GM21529 (cell line): ENCODE data around the gene ZBTB7A.
A peak's percentile ranks its signal among the peaks of the same experiment; 100 is the strongest.

Experiments used
- ATAC-seq: cut with Tn5 transposase; IDR thresholded peaks from one replicate; pipeline ENCODE4 v1.9.1; 2021; ENCODE audit not compliant: unreplicated experiment

Gene ZBTB7A

GRCh38 chr19:4069331-4069959, 2.7 kb upstream of the ZBTB7A start:
- no peak for ATAC-seq

DNA sequence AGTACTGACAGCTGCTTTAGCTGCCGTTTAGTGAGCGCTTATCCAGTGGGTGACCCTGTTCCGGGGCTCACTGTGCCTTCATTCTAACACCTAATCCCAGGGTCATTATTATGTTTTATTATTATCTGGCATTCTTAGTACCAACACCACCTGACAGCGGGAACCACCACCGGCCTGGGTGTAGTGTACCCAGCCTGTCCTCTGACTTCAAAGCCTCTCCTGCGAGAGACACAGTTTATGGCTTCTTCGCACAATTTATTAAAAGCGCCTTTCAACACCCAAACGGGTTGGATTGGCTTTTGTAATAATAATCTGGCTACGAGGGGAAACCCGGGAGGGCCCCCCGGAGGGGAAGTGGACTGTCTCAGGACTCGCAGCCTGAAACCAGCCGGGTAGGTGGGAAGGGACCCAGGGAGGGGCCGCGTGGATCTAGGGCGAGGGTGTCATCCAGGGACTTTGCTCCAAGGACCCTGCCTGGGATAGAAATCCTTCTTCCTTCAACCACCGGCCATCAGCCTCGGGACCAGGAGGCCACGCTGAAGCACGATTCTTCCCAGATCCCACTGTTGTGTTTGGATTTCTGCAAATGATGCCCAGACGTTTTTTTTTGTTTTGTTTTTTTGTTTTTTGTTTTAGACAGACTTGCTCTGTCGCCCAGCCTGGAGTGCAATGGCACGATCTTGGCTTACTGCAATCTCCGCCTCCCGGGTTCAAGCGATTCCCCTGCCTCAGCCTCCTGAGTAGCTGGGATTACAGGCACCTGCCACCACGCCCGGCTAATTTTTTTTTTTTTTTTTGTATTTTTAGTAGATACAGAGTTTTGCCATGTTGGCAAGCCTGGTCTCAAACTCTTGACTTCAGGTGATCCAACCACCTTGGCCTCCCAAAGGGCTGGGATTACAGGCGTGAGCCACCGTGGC, 1.6 kb upstream of the ZBTB7A start:
- no peak for ATAC-seq

GRCh38 chr19:4067396-4068046, 822 bp upstream of the ZBTB7A start:
- no peak for ATAC-seq

- ATAC-seq = no peak
Observed at GRCh38 chr19:4066176-4066606, 508 bp downstream of the ZBTB7A start.

DNA sequence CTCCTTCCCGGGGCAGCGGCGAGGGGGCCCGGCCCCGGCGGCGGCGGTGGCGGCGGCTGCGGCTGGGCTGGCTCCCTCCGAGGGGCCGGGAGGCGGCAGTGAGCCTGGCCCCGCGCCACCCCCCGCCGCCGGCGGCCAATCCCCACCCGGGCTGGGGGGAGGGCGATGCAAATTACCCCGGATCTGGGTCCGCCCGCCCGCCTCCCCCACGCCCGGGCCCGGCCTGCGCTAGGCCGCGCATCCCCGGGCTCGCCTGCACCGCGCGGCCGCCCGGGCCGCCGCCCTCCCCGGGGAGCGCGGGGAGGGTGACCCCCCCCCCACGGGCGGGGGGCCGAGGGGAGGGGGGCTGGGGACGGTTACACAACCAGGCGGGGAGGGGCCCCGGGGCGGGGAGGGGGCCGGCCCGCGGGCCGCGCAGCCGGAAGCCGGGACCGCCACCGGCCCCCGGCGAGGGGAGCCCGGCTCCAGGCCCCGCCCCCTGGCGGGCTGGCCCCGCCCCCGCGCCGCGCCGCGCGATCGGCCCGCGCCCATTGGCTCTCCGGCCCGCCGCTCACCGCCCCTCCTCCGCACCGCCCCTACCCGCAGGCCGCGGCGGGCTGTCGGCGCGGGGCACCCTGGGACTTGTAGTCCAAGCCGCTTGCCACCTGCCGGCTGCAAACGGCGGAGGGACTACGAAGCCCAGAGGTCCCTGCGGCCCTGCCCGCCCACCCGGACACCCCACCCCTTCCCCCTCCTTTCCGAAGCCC, 1.1 kb downstream of the ZBTB7A start:
- peak; percentile 63 for ATAC-seq

- peak; percentile 1 for ATAC-seq
Observed at GRCh38 chr19:4064496-4065260, 2.0 kb downstream of the ZBTB7A start.

DNA sequence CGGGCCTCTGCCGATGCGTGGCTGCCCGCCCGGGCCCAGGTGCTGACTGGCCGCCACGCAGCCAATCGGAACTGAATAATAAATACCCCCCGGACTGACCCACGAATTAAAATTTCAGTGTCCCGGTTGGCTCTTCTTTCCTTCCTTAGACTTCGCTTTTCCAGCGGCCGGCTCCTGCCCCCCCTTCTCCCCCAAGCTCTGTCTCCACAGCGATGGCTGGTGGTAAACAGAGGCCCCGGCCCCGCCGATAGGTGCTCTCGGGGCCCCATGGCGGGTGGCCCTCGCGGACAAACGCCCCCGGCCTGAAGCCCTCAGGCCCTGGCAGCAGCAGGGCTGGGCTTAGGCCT, 2.6 kb downstream of the ZBTB7A start:
- no peak for ATAC-seq

GRCh38 chr19:4063369-4064148, 3.1 kb downstream of the ZBTB7A start:
- ATAC-seq = no peak

DNA sequence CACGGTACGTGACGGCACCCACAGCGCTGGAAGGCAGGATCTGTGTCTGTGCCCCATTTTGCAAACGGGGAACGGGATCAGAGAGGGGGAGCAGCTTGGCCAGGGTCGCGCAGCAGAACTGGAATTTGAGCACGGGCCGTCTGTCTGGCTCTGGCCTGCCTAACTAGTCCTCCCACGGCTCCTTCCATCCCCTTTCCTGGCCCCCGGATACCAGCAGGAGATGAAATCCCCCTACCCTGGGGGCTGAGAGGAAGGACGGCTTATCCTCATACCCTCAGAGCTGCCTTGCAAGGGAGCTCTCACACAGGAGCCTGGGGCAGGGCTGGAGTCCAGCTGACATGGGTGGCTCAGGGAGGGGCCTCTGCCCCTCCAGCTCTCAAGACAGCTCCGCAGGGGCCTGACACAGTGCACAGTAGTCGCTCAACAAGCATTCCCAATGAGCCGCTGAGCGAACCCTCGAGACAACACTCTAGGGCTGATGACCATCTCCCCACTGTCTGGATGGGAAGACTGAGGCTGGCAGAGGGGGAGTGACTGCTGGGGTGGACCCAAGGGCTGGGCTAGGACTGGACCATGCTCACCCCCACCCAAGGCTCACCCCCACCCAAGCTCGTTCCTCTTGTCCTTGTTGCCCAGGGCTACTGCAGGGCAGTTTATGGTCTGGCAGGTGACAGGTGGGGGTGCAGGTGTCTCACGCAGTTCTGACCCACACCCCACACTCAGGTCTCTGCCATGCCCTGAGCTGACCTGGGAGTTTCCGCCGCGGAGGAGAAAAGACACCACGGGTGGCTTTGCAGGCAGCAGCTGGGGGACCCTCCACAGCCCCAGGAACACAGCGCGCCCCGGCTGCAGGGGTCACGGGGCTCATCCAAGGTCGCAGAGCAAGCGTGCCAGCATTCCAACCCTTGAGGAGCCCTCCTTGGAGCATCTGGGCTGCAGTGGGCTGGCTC, 4.0 kb downstream of the ZBTB7A start:
- ATAC-seq = no peak

- ATAC-seq = no peak
Observed at GRCh38 chr19:4061683-4062418, 4.8 kb downstream of the ZBTB7A start.

DNA sequence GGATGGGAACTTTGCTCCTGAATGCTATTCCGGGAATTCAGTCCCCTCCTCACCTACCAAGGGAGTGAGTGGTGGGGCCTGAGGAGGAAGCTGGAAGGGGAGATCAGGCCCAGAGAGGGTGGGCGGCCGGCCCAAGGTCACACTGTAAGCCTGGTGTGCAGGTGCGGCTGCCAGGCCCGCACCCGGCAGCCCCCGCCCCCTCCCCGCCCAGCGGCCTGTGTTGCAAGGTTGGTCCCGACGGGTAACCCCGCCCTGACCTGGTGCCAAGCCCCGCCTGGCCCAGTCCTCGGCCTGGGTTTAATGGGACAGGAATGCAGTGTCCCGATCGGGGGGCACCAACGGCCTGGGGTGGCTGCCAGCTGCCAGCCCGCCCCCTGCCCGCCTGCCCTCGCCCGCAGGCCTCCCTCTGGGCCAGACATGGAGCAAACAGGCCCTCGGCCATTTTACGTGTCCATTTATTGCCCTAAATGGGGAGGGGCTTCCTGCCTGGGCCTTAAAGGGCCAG, 5.5 kb downstream of the ZBTB7A start:
- ATAC-seq = no peak

GRCh38 chr19:4060621-4061177, 6.0 kb downstream of the ZBTB7A start:
- ATAC-seq = no peak

- ATAC-seq = peak; percentile 28
Observed at GRCh38 chr19:4059891-4060620, 6.6 kb downstream of the ZBTB7A start.

GRCh38 chr19:4059453-4059871, 7.2 kb downstream of the ZBTB7A start:
- no peak for ATAC-seq

- no peak for ATAC-seq
Observed at GRCh38 chr19:4058693-4059452, 7.8 kb downstream of the ZBTB7A start.
